ENCODE results near the gene TRMU.

The TRMU gene

DNA sequence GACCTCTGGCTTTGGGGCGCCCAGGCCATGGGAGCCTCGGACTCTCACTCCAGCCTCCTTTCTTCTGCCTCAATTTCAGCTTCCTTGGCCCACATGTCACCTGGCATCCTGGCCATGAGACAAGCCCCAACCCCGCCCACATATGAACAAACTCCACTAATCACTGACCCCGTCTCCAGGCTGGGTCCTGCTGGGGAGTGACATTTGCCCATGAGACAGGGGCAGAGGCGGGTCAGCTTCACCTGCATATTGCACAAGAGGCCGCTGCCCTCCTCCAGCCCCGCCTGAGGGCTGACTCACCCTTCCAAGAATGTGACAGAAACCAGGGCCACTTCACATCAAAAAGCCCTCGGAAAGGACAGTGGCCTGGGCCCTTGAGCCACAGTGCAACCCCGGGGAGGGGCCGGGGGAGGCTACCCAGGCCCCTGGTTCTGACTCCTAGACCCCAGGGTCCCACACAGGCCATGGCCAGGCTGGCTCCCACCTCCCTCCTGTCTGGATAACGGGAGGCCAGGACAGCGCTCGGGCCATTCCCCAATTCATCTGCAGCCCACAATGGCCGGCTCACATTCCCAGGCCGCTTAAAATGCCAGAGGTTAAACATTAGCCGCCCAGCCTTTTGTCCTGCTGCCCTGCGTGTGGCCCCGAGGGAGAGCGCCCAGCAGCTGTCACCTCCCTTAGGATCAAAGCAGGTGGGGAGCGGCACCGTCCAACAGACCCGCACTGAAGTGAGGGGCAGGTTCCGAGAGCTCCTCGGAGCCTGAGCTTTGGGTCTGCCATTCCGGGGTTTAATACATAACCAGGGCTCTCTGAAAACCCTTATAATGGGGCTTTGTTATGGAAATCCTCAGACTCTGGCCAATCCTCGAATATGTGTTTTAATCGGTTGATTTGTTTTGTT lies 42.3 kb downstream of the TRMU start:
- peak; percentile 26; the same call in 1 of the 2 replicates for TF ChIP-seq RAD21 (IDR thresholded peaks at IDR 0.05; ENCODE audit: low read depth)
- no peak for TF ChIP-seq TAF1 (IDR thresholded peaks at IDR 0.05; ENCODE audit: low read depth)
- TF ChIP-seq NFIC (IDR thresholded peaks at IDR 0.05) = peak; percentile 77
- peak; percentile 57 for TF ChIP-seq EGR1 (IDR thresholded peaks at IDR 0.05)
- TF ChIP-seq, protein P1, sequence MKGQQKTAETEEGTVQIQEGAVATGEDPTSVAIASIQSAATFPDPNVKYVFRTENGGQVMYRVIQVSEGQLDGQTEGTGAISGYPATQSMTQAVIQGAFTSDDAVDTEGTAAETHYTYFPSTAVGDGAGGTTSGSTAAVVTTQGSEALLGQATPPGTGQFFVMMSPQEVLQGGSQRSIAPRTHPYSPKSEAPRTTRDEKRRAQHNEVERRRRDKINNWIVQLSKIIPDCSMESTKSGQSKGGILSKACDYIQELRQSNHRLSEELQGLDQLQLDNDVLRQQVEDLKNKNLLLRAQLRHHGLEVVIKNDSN (IDR thresholded peaks at IDR 0.05) = peak; percentile 54
- TF ChIP-seq EP300 (IDR thresholded peaks at IDR 0.05; ENCODE audit: borderline replicate concordance) = peak; percentile 91
- TF ChIP-seq, protein P2, sequence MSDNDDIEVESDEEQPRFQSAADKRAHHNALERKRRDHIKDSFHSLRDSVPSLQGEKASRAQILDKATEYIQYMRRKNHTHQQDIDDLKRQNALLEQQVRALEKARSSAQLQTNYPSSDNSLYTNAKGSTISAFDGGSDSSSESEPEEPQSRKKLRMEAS (IDR thresholded peaks at IDR 0.05) = peak; percentile 71
- TF ChIP-seq CEBPB (IDR thresholded peaks at IDR 0.05) = peak; percentile 100
- TF ChIP-seq ZBTB7A (IDR thresholded peaks at IDR 0.05; ENCODE audit: low read depth) = peak; percentile 74
- TF ChIP-seq TCF12 (IDR thresholded peaks at IDR 0.05; ENCODE audit: low read depth) = peak; percentile 97
- TF ChIP-seq YY1 (IDR thresholded peaks at IDR 0.05; ENCODE audit: low read depth) = 0 out of 2 replicates have a peak, but pooled peaks have one; percentile 21
- peak; percentile 87 for TF ChIP-seq FOXM1 (IDR thresholded peaks at IDR 0.05; ENCODE audit: borderline replicate concordance, low read depth)
- TF ChIP-seq CREB1 (IDR thresholded peaks at IDR 0.05; ENCODE audit: low read depth) = no peak
- TF ChIP-seq, protein P3, sequence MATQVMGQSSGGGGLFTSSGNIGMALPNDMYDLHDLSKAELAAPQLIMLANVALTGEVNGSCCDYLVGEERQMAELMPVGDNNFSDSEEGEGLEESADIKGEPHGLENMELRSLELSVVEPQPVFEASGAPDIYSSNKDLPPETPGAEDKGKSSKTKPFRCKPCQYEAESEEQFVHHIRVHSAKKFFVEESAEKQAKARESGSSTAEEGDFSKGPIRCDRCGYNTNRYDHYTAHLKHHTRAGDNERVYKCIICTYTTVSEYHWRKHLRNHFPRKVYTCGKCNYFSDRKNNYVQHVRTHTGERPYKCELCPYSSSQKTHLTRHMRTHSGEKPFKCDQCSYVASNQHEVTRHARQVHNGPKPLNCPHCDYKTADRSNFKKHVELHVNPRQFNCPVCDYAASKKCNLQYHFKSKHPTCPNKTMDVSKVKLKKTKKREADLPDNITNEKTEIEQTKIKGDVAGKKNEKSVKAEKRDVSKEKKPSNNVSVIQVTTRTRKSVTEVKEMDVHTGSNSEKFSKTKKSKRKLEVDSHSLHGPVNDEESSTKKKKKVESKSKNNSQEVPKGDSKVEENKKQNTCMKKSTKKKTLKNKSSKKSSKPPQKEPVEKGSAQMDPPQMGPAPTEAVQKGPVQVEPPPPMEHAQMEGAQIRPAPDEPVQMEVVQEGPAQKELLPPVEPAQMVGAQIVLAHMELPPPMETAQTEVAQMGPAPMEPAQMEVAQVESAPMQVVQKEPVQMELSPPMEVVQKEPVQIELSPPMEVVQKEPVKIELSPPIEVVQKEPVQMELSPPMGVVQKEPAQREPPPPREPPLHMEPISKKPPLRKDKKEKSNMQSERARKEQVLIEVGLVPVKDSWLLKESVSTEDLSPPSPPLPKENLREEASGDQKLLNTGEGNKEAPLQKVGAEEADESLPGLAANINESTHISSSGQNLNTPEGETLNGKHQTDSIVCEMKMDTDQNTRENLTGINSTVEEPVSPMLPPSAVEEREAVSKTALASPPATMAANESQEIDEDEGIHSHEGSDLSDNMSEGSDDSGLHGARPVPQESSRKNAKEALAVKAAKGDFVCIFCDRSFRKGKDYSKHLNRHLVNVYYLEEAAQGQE (IDR thresholded peaks at IDR 0.05; ENCODE audit: low read depth) = no peak
- TF ChIP-seq TEAD4 (IDR thresholded peaks at IDR 0.05) = peak; percentile 96

DNA sequence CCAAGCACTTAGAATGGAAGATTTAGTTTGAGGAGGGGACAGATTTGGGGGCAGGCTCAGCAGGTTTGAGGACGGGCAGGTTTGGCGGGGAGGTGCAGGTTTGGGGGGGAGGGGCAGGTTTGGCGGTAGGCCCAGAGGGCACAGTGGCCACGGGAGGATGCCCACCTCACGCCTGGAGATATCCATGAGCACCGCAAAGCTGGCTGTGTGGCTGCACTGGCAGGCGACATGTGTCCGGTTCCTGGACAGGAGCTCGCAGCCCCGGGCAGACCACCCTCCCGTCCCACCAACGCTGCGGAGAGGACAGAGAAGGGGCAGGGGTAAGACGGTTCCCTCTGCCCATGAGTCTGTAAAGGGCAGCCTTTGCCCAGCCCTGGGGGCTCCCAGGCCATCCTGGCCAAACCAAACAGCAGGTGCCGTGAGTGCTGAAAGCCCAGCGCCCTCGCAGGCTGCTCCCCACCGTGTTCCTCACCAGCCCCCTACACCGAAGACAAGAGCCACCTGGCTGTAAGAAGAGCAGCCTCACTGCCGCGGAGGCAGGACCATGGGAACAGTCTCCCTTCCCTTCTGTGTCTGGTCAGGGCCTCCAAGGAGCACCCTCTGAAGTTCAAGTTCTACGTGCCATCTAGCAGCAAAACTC lies 43.0 kb downstream of the TRMU start:
- TF ChIP-seq NFIC (IDR thresholded peaks at IDR 0.05) = peak; percentile 33; the same call in 1 of the 2 replicates
- 0 out of 2 replicates have a peak, but pooled peaks have one; percentile 14 for TF ChIP-seq ZBTB7A (IDR thresholded peaks at IDR 0.05; ENCODE audit: low read depth)
- no peak for TF ChIP-seq EGR1 (IDR thresholded peaks at IDR 0.05)

DNA sequence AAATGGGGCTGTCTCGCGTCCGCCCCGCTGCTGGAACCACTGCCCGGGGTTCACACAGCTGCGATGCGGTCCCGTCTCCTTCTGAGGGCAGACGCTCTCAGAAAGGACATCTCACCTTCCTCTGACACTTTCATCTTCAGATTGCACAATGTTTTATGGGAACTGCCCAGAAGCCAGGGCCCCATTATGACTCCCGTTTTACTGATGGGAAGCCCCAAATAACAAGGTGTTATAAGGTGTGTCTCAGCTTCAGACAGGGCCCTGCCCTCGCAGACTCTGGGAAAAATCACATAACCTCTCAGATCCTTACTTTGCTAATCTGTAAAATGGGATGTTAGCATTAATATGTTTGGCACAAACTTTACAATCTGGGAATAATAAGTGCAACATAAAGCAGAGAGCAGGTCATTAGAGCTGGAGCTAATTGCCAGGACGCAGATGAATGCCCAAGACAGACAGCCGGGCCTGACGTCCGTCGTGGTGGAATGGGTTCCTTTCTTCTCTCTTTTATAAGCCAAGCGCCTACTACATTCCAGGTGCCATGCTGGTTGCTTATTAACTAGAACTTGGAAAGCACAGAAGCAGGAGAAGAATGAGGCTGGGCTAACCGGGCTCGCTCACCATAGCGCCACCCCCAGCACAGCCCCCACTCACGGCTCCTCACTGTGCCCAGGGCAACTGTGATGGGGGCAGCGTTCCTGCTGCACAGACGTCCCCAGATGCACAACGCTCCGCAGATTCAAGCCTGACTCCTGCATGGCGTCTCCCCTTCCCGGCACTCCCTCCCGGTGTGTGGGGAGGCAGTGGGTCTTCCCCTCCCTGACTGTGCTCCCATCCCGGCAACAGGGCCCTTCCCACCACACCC lies 43.8 kb downstream of the TRMU start:
- TF ChIP-seq FOXM1 (IDR thresholded peaks at IDR 0.05; ENCODE audit: borderline replicate concordance, low read depth) (no peak), CEBPB (IDR thresholded peaks at IDR 0.05) (0 out of 2 replicates have a peak, but pooled peaks have one; percentile 38)

DNA sequence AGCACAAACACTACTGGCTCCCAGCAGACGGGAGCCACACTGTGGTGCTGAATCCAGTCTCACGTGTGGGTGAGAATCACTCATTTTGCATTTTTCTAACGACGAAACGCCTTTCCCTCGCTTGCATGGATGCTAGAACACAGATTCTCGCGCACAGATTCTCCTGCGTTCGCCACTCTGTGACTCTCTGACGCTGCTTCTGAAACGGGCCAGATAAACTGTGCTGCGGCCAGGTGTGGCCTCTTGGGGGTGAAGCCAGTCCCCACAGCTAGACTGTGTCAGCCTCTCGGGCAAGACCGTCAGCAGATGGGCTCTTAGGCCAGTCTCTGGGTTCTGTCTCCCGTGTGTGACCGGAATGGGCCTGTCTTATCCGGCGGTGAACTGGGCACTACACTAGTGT lies 44.6 kb downstream of the TRMU start:
- TF ChIP-seq RAD21 (IDR thresholded peaks at IDR 0.05; ENCODE audit: low read depth) (no peak), EP300 (IDR thresholded peaks at IDR 0.05; ENCODE audit: borderline replicate concordance) (no peak), TCF12 (IDR thresholded peaks at IDR 0.05; ENCODE audit: low read depth) (no peak), ZBTB7A (IDR thresholded peaks at IDR 0.05; ENCODE audit: low read depth) (no peak), TAF1 (IDR thresholded peaks at IDR 0.05; ENCODE audit: low read depth) (no peak), FOXM1 (IDR thresholded peaks at IDR 0.05; ENCODE audit: borderline replicate concordance, low read depth) (no peak)
- TF ChIP-seq, protein P2 (IDR thresholded peaks at IDR 0.05) = no peak
- TF ChIP-seq, protein P3 (IDR thresholded peaks at IDR 0.05; ENCODE audit: low read depth) = no peak

DNA sequence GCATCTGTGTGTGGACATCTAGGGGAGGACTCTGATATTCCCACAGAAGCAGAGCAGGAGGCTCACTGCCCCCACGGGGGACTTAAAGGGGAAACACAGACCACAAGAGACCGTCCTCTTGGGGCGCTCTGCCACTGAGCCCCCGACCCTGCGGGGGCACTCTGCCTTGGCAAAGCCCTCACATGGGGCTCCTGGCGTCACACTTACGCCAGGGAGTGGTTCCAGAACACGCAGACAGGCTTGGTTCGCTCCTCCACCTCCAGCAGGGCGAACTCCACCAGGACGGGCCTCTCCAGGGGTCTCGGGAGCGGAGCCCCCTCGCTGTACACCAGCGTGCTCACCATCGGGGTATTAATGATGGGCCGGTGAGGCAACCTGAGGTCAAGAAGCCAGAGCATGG lies 45.1 kb downstream of the TRMU start:
- TF ChIP-seq EGR1 (IDR thresholded peaks at IDR 0.05) (no peak), EP300 (IDR thresholded peaks at IDR 0.05; ENCODE audit: borderline replicate concordance) (no peak), TEAD4 (IDR thresholded peaks at IDR 0.05) (no peak)

DNA sequence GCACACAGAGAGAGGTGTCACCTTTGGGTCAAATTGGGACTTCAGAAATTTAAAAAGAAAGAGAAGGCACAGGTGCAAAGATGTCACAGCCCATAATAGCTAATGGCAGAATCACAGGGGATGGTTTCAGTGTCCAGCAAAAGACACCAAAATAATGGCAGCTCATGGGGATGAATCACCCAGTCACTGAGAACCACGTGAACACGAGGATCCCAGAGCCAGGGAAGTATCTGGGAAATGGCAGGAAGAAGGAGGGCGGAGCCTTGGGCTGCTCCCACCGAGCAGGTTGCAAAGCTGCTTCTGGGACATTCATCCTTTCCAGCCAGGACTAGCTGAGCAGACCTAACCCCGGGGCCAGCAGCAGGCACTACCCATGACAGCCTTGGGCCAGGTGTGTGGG lies 45.6 kb downstream of the TRMU start:
- TF ChIP-seq, protein P1 (IDR thresholded peaks at IDR 0.05) = 0 out of 2 replicates have a peak, but pooled peaks have one; percentile 16
- TF ChIP-seq NFIC (IDR thresholded peaks at IDR 0.05) = no peak
- no peak for TF ChIP-seq CREB1 (IDR thresholded peaks at IDR 0.05; ENCODE audit: low read depth)
- no peak for TF ChIP-seq TCF12 (IDR thresholded peaks at IDR 0.05; ENCODE audit: low read depth)
- no peak for TF ChIP-seq TEAD4 (IDR thresholded peaks at IDR 0.05)

All from Ishikawa (cell line).